C1 segment of cervical spinal cord (tissue), 14 donors: ENCODE data around the gene KIAA1217.

Source experiments
- DNase-seq, 14 donors: peaks; one replicate each; lab custom pipeline; 2025; lab: John Stamatoyannopoulos, UW

The KIAA1217 gene

DNA sequence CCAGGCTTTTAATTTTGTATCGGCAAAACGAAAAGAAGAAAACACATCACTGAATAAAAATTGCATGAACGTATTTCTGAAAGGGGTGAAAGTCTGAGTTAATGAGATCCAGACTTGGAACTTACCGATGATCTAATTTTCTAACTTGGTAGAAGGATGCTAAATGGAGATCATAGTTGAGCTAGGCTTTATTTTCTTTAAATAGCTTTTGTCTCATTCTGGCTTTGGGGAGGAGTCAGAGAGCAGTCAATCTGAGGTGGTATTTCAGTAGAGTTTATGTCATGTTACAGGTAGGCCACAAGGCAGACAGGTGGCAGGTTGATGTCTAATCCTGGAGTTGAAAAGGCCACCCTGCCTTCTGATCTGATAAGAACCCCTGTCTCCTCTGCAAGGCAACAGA is 161.9 kb downstream of the KIAA1217 start:
- DNase-seq = no peak

GRCh38 chr10:24371396-24371795 is 162.5 kb downstream of the KIAA1217 start:
- DNase-seq = no peak

GRCh38 chr10:24374134-24374915 is 165.4 kb downstream of the KIAA1217 start:
- DNase-seq = no peak

- DNase-seq = no peak
Observed at GRCh38 chr10:24375510-24375909, 166.6 kb downstream of the KIAA1217 start.

GRCh38 chr10:24376731-24377130 is 167.8 kb downstream of the KIAA1217 start:
- no peak for DNase-seq

- no peak for DNase-seq
Observed at GRCh38 chr10:24378126-24378920, 169.4 kb downstream of the KIAA1217 start.

- DNase-seq = no peak
Observed at GRCh38 chr10:24381235-24382010, 172.5 kb downstream of the KIAA1217 start.

- no peak for DNase-seq
Observed at GRCh38 chr10:24382045-24382444, 173.1 kb downstream of the KIAA1217 start.

- no peak for DNase-seq
Observed at GRCh38 chr10:24382596-24382978, 173.6 kb downstream of the KIAA1217 start.

GRCh38 chr10:24382979-24383663 is 174.2 kb downstream of the KIAA1217 start:
- no peak for DNase-seq

DNA sequence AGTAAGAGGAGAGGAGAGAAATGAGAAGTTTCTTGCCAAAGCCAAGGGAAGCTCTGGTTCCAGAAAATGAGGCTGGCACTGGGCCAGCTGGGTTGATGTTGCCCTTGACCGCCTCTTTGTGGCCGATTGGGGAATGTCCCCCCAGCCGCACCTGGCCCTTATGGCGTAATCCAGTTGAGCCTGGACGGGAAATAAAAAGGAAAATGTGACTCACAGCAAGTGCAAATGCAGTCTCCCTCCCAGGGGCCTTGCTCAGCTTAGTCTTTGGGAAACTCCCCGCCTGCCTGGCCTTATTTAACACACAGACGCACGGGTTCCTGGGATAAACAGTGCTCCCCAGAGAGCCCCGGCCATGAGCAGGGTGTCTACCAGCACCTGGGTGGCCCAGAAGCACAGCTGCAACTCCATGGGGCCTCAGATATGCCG is 174.8 kb downstream of the KIAA1217 start:
- DNase-seq = peak in 10 of 14 donors; percentile 5 to 81 (median 30)

- DNase-seq = no peak
Observed at GRCh38 chr10:24384954-24385353, 176.0 kb downstream of the KIAA1217 start.

DNA sequence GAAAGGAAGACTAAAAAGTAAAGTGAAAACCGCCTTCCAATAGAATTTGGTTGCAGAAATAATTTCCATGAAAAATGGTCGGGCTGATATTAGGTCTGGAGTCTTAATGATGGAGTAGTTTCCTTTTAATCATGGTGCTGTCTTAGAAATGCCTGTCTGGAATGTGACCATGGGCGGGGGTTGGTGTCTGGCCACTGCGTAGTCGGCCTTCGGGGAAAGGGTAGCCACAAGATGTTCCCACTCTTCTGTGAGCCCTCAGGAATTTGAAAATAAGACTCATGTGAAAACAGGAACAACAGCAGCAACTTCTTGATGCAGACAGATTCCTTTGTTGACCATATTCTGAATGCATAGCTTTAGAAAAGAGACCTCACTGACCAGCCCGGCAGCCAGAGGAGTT is 176.8 kb downstream of the KIAA1217 start:
- DNase-seq = no peak

DNA sequence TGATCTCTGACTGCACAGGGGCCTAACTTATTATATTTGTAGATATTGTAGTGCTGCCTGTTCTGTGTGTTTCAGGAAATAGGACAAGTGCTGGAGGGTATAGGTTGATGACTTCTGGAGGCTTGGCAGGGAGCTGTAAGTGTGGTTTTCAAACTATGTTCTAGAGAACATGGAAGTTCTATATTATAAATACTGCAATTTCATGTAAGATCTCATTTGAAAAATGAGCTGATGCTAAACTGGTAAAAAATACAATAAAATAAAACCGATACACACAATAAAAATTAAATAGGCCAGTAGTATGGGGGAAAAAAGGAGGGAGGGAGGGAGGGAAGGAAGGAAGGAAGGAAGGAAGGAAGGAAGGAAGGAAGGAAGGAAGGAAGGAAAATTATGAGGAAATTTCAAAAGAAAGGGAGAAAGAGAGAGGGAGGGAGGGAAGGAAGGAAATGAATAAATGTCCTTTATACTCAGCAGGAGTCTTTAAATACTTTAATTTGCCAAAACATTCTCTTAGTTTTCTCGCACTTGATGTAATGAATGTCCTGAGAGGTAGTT is 181.3 kb downstream of the KIAA1217 start:
- no peak for DNase-seq

DNA sequence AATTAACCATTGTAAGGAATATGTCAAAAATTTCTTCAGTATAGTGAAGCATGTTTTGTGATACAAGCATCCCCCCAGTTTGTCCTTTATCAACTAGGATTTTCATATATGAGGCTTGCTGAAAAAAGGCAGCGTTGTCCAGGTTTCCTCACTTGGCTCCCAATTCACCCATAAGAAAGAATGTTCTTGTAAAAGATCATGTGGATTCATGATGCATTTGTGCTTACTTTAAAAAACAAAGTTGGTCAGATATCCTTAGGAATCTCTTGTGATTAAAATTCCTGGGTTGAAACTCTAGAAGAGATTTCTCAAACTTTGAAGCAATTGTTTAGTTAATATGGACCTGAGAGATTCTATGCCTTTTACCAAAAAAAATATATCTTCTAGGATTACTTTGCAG is 181.8 kb downstream of the KIAA1217 start:
- no peak for DNase-seq

DNA sequence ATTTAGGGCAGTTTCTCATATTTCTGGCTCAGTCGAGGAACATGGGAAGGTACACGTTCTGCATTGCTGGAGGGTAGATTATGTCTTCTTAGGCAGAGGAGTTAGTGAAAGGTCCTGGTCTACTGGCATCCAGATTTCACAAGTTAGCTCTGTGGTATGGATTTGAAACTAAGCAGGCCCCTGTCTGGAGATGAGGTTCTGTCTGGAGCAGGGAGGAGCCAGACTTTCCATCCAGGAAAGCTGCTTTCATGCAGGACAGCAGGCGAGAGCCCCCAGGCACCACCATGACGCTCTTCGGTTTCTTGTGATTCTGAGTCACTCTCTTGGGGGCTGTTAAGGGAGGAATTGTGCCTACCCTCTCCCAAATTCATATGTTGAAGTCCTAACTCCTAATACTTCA is 184.3 kb downstream of the KIAA1217 start:
- DNase-seq = no peak

- DNase-seq = no peak
Observed at GRCh38 chr10:24394461-24395190, 185.7 kb downstream of the KIAA1217 start.

GRCh38 chr10:24396396-24396795 is 187.5 kb downstream of the KIAA1217 start:
- DNase-seq = no peak

DNA sequence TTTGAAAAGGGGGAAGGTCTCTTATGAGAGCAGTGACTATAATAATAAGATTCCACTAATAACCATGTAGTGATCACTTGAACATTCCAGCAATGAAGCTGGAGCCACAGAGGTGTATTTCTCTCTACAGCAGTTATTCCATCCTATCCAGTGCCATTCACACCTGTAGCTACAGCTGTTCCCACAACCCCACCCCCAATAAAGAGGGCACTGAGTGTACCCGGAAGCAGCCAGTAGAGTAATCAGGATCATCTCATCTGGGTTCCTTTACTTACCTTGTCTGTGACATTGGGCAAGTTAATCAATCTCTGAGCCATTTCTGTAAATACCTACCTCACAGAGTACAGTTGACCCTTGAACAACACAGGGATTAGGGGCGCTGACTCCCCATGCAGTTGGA is 188.7 kb downstream of the KIAA1217 start:
- DNase-seq = no peak

DNA sequence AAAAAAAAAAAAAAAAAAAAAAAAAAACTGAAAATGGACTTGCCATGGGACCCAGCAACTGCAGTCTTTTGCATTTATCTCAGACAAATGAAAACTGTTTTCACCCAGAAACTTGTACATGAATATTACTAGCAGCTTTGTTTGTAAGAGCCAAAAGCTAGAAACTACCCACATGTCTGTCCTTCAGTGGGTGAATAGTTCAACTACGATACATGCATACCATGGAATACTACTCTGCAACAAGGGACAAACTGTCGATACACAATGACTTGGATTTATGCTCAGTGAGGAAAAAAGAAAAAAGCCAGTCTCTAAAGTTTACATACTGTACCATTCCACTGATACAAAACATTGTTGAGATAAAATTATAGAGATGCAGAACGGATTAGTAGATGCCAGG is 195.6 kb downstream of the KIAA1217 start:
- no peak for DNase-seq

DNA sequence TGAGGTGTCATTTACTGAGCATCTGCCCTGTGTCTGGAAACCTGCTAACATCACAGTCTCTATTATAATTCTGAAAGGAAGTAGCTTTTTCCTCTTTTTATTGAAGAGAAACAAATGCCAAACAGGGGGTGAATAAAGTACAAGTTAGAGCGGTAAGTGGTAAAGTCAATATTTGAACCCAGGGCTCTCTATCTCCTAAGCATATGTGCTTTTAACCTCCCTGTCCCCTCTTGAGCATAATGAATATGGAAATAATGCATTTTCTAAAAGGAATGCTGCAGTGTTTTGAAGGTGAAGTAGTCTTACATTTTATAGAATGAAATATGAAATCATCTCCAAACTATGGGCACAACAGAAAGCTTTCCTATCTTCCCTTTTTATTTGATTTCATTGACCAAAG is 196.7 kb downstream of the KIAA1217 start:
- no peak for DNase-seq
